Liver (tissue), 9 donors: ENCODE data around the gene FAM78A. TPM values are rescaled to one million over a fixed set of nuclear protein-coding genes. Genes with fewer than 3 reads are reported as not detected.

Source experiments
- DNase-seq: peaks from one replicate; pipeline ENCODE4 v3.0.0-alpha.2; 2017; ENCODE audit warnings: low spot score
- H3K27ac ChIP-seq, 2 donors: one replicate each; pipeline ENCODE4 v1.7.0; 2013; ENCODE audit warnings: inconsistent platforms in 2 of 2, low read length in 2 of 2, control low read depth in 1 of 2, low read depth in 1 of 2, mild to moderate bottlenecking in 1 of 2
- H3K27me3 ChIP-seq, 4 donors: one replicate each; pipeline versions ENCODE4 v1.6.1 to v1.7.0; 2013; ENCODE audit warnings: low read length in 3 of 4, inconsistent platforms in 1 of 4, mild to moderate bottlenecking in 1 of 4, moderate library complexity in 1 of 4; ENCODE audit not compliant: control insufficient read depth in 4 of 4, insufficient read depth in 4 of 4
- H3K36me3 ChIP-seq, 4 donors: one replicate each; pipeline versions ENCODE4 v1.6.1 to v1.7.0; 2013; ENCODE audit warnings: low read length in 3 of 4, mild to moderate bottlenecking in 3 of 4, low read depth in 1 of 4, moderate library complexity in 1 of 4; ENCODE audit not compliant: control insufficient read depth in 4 of 4, insufficient read depth in 3 of 4
- H3K4me1 ChIP-seq, 4 donors: one replicate each; pipeline versions ENCODE4 v1.6.1 to v1.7.0; 2013; ENCODE audit warnings: low read length in 3 of 4, mild to moderate bottlenecking in 3 of 4, moderate library complexity in 1 of 4; ENCODE audit not compliant: control insufficient read depth in 4 of 4, insufficient read depth in 4 of 4
- H3K4me3 ChIP-seq, 3 donors: one replicate each; pipeline versions ENCODE4 v1.6.1 to v1.7.0; 2013; ENCODE audit warnings: low read length in 3 of 3, control low read depth in 1 of 3, low read depth in 1 of 3, mild to moderate bottlenecking in 1 of 3
- H3K9ac ChIP-seq, 2 donors: one replicate each; pipeline ENCODE4 v1.7.0; 2013; ENCODE audit warnings: low read length in 2 of 2, mild to moderate bottlenecking in 2 of 2, moderate library complexity in 2 of 2, control low read depth in 1 of 2, low read depth in 1 of 2
- H3K9me3 ChIP-seq, 4 donors: one replicate each; pipeline versions ENCODE4 v1.6.1 to v1.7.0; 2013; ENCODE audit warnings: low read length in 3 of 4; ENCODE audit not compliant: control insufficient read depth in 4 of 4
- ATF3 ChIP-seq: IDR thresholded peaks from 2 replicates; pipeline ENCODE4 v1.6.1; 2016; ENCODE audit warnings: antibody characterized with exemption
- CTCF ChIP-seq: fragments of 150-350 bp; IDR thresholded peaks from 2 replicates; pipeline ENCODE4 v1.5.1; 2017; ENCODE audit warnings: improper control_type of control experiment, low read depth, low read length; ENCODE audit not compliant: missing input control
- EGR1 ChIP-seq, 2 donors: IDR thresholded peaks; 2 replicates each; pipeline ENCODE4 v1.6.1; 2016 to 2018; ENCODE audit warnings: antibody characterized with exemption in 2 of 2, low read depth in 2 of 2
- FOXA1 ChIP-seq: IDR thresholded peaks from 2 replicates; pipeline ENCODE4 v1.6.1; 2016; ENCODE audit warnings: antibody characterized with exemption
- FOXA2 ChIP-seq: IDR thresholded peaks from 2 replicates; pipeline ENCODE4 v1.6.1; 2016; ENCODE audit warnings: antibody characterized with exemption
- GABPA ChIP-seq, 2 donors: IDR thresholded peaks in 1 of 2; conservative IDR thresholded peaks in 1 of 2; 2 replicates each; pipeline ENCODE4 v1.6.1; 2016; ENCODE audit warnings: antibody characterized with exemption in 2 of 2, mild to moderate bottlenecking in 1 of 2, moderate library complexity in 1 of 2
- HNF4A ChIP-seq, 2 donors: conservative IDR thresholded peaks; 2 replicates each; pipeline ENCODE4 v1.6.1; 2016; ENCODE audit warnings: antibody characterized with exemption in 2 of 2, mild to moderate bottlenecking in 2 of 2
- HNF4G ChIP-seq: IDR thresholded peaks from 2 replicates; pipeline ENCODE4 v1.6.1; 2016; ENCODE audit warnings: antibody characterized with exemption
- JUND ChIP-seq, 2 donors: IDR thresholded peaks; 2 replicates each; pipeline ENCODE4 v1.6.1; 2016; ENCODE audit warnings: antibody characterized with exemption in 2 of 2
- MAX ChIP-seq: IDR thresholded peaks from 2 replicates; pipeline ENCODE4 v1.6.1; 2016; ENCODE audit warnings: antibody characterized with exemption
- RAD21 ChIP-seq, 2 donors: IDR thresholded peaks; 2 replicates each; pipeline ENCODE4 v1.6.1; 2016; ENCODE audit warnings: antibody characterized with exemption in 2 of 2, mild to moderate bottlenecking in 2 of 2
- REST ChIP-seq: IDR thresholded peaks from 2 replicates; pipeline ENCODE4 v1.6.1; 2016; ENCODE audit warnings: antibody characterized with exemption, mild to moderate bottlenecking
- SP1 ChIP-seq: IDR thresholded peaks from 2 replicates; pipeline ENCODE4 v1.6.1; 2018; ENCODE audit warnings: antibody characterized with exemption, mild to moderate bottlenecking
- TAF1 ChIP-seq: conservative IDR thresholded peaks from 2 replicates; pipeline ENCODE4 v1.6.1; 2016; ENCODE audit warnings: antibody characterized with exemption, mild to moderate bottlenecking
- YY1 ChIP-seq: IDR thresholded peaks from 2 replicates; pipeline ENCODE4 v1.6.1; 2016; ENCODE audit warnings: antibody characterized with exemption, mild to moderate bottlenecking
- WGBS: extraction: QIAGEN DNeasy Blood & Tissue Kit; methylation state at CpG from one replicate; pipeline ENCODE4 v1.1.7; 2013; 5-methylcytosine and 5-hydroxymethylcytosine counted together
- polyA plus RNA-seq, 2 donors: library from polyadenylated mRNA; stranded (reverse) in 1 of 2; unstranded in 1 of 2; fragments of 200-250 nt in 1 of 2; fragments of >200 nt in 1 of 2; fragmentation: Nextera tagmentation in 1 of 2; extraction: Ambion mirVana in 1 of 2; gene quantifications; one replicate each; pipeline versions ENCODE4 v1.2.1 to v1.2.3, GENCODE V29; 2013 to 2015
- total RNA-seq, 2 donors: library from RNA; depleted of rRNA; stranded (reverse); fragments of >200 nt; gene quantifications; one replicate each; pipeline ENCODE4 v1.2.3, GENCODE V29; 2014
- donor health status: healthy.
- donor health status: healthy.
- donor health status: healthy.
- donor health status: healthy.
- donor health status: healthy.

Gene FAM78A
- total and polyA plus RNA-seq, 4 donors, result 0.25 to 6.6 (median 1.7) TPM

- peaks cover 0 to 7% (median 0%) of the 10 kb centered on the region in 4 donors for H3K4me1 ChIP-seq
- peaks cover 5 to 23% (median 14%) of the 10 kb centered on the region in 4 donors for H3K36me3 ChIP-seq
- H3K9me3 ChIP-seq, result peaks cover 0 to 2% (median 0%) of the 10 kb centered on the region in 4 donors
- DNase-seq, result peak; percentile 56
- H3K9ac ChIP-seq, result peak overlapping the region in 1 of 2 donors; percentile 31
- H3K27ac ChIP-seq, result no peak overlapping the region
- WGBS, result 25% methylated on average over 11 of the region's 11 CpGs
- TF ChIP-seq HNF4G (no peak), RAD21 (IDR thresholded peaks at IDR 0.05) (peak in 1 of 2 donors; percentile 5), CTCF (no peak), JUND (IDR thresholded peaks at IDR 0.05) (no peak), FOXA1 (no peak)
- no peak overlapping the region for H3K4me3 ChIP-seq
- H3K27me3 ChIP-seq, result no peaks in the 10 kb centered on the region
Measured at GRCh38 chr9:131237931-131238401, 38.3 kb downstream of the FAM78A start.

GRCh38 chr9:131237291-131237690, 39.0 kb downstream of the FAM78A start:
- H3K4me1 ChIP-seq, result peaks cover 0 to 7% (median 0%) of the 10 kb centered on the region in 4 donors
- no peak overlapping the region for H3K27ac ChIP-seq
- no peak overlapping the region for H3K4me3 ChIP-seq
- no peak for DNase-seq
- WGBS, result 71% methylated on average over 7 of the region's 7 CpGs
- no peak for TF ChIP-seq YY1
- no peak for TF ChIP-seq SP1
- no peak for TF ChIP-seq TAF1
- no peak for TF ChIP-seq RAD21 (IDR thresholded peaks at IDR 0.05)
- no peak for TF ChIP-seq HNF4A (conservative IDR thresholded peaks at IDR 0.05)
- TF ChIP-seq FOXA2, result no peak
- TF ChIP-seq FOXA1, result no peak
- H3K9me3 ChIP-seq, result no peaks in the 10 kb centered on the region
- no peaks in the 10 kb centered on the region for H3K27me3 ChIP-seq
- no peak overlapping the region for H3K9ac ChIP-seq
- peaks cover 8 to 29% (median 17%) of the 10 kb centered on the region in 4 donors for H3K36me3 ChIP-seq

- no peak overlapping the region for H3K27ac ChIP-seq
- no peaks in the 10 kb centered on the region for H3K9me3 ChIP-seq
- no peaks in the 10 kb centered on the region for H3K27me3 ChIP-seq
- TF ChIP-seq MAX (no peak), FOXA2 (no peak), GABPA (IDR thresholded peaks at IDR 0.05 in 1 of 2, conservative IDR thresholded peaks at IDR 0.05 in 1 of 2) (no peak), RAD21 (IDR thresholded peaks at IDR 0.05) (no peak), YY1 (no peak), REST (no peak), HNF4A (conservative IDR thresholded peaks at IDR 0.05) (no peak), ATF3 (no peak), TAF1 (no peak), HNF4G (no peak), EGR1 (IDR thresholded peaks at IDR 0.05; ENCODE audit: low read depth in 2 of 2) (no peak)
- peaks cover 8 to 34% (median 22%) of the 10 kb centered on the region in 4 donors for H3K36me3 ChIP-seq
- DNase-seq, result no peak
- 87% methylated on average over 5 of the region's 5 CpGs for WGBS
- H3K9ac ChIP-seq, result no peak overlapping the region
- H3K4me1 ChIP-seq, result peaks cover 0 to 7% (median 0%) of the 10 kb centered on the region in 4 donors
- no peak overlapping the region for H3K4me3 ChIP-seq
Measured at GRCh38 chr9:131236761-131237160, 39.5 kb downstream of the FAM78A start.
